Astrocyte of the cerebellum (primary cell): ENCODE data around the gene TAF1C.

Experiments used
- DNase-seq: peaks from one replicate; pipeline ENCODE4 v3.0.0-alpha.2; 2011; ENCODE audit warnings: low read depth
- H3K4me3 ChIP-seq: 2 replicates; pipeline ENCODE4 v1.5.1; 2011; ENCODE audit warnings: mild to moderate bottlenecking, low read depth, low read length, moderate library complexity
- in situ Hi-C: cut with HindIII; loops from 2 replicates; pipeline ENCODE4 v1.10.0; 2017; ENCODE audit warnings: low sequenced_read_pairs
- TF ChIP-seq, protein P1 (sequence below): IDR thresholded peaks from 2 replicates; pipeline ENCODE4 v1.5.1; 2012; ENCODE audit warnings: low read length, low read depth, moderate library complexity, mild to moderate bottlenecking; ENCODE audit errors: missing control alignments

Gene TAF1C

DNA sequence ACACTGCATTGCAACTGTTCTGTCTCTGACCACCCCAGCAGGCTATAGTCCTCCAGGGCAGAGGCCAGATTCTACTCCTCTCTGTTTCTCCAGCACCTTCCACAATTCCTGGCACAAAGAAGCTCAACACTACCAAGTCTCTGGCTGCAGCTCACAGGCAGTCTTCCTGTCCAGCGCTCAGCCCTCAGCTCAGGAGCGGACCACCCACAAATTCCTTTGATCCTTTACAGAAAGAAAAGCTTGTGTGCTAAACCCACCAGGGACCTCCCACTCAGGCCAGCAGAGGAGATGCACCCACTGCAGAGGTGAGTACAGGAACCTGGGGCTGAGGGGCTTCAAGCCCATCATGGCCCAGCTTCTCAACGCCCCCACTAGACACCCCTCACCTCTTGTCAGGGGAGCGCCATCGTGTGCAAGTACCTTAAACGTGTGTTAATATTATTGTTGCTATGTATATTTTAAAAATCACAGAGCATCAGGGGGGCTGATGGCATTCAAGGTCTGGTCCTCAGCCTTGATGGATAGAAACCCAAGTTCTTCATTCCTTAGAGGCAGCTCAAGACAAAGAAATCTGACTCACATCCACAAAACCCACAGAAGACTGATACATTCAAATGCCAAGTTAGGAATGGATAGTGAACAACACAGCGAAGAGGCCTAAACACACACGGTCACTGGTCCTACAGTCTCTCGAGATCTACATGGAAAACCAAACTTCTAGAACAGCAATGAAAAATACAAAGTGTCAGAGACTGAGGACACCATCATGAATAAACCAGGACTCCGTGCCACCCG, 50.3 kb downstream of the TAF1C start:
- DNase-seq: no peak
- TF ChIP-seq, protein P1, sequence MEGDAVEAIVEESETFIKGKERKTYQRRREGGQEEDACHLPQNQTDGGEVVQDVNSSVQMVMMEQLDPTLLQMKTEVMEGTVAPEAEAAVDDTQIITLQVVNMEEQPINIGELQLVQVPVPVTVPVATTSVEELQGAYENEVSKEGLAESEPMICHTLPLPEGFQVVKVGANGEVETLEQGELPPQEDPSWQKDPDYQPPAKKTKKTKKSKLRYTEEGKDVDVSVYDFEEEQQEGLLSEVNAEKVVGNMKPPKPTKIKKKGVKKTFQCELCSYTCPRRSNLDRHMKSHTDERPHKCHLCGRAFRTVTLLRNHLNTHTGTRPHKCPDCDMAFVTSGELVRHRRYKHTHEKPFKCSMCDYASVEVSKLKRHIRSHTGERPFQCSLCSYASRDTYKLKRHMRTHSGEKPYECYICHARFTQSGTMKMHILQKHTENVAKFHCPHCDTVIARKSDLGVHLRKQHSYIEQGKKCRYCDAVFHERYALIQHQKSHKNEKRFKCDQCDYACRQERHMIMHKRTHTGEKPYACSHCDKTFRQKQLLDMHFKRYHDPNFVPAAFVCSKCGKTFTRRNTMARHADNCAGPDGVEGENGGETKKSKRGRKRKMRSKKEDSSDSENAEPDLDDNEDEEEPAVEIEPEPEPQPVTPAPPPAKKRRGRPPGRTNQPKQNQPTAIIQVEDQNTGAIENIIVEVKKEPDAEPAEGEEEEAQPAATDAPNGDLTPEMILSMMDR: no peak
- in situ Hi-C loops: loop anchor here (5.0 kb wide), 3 partner anchors 49 to 101 kb away; partner anchors contain the start of gene ADAD2
- no peak overlapping the region for H3K4me3 ChIP-seq

GRCh38 chr16:84132527-84133285, 54.2 kb downstream of the TAF1C start:
- H3K4me3 ChIP-seq: no peak overlapping the region
- in situ Hi-C loops: no loop called here
- no peak for DNase-seq
- TF ChIP-seq, protein P1: no peak

GRCh38 chr16:84131117-84131516, 55.7 kb downstream of the TAF1C start:
- DNase-seq: no peak
- in situ Hi-C loops: no loop called here
- TF ChIP-seq, protein P1: no peak
- no peak overlapping the region for H3K4me3 ChIP-seq
